Aortic smooth muscle cell (primary cell): Measurements from ENCODE around the gene VCPKMT. TPM values are rescaled to one million over a fixed set of nuclear protein-coding genes. Genes with fewer than 3 reads are reported as not detected.

ENCODE experiments used
- total RNA-seq: library from RNA; depleted of rRNA; stranded (reverse); fragments of >200 nt; gene quantifications from 2 replicates; pipeline ENCODE4 v1.2.3, GENCODE V29; 2014

Gene VCPKMT
- 3.7 and 3.8 TPM in 2 replicates for total RNA-seq

DNA sequence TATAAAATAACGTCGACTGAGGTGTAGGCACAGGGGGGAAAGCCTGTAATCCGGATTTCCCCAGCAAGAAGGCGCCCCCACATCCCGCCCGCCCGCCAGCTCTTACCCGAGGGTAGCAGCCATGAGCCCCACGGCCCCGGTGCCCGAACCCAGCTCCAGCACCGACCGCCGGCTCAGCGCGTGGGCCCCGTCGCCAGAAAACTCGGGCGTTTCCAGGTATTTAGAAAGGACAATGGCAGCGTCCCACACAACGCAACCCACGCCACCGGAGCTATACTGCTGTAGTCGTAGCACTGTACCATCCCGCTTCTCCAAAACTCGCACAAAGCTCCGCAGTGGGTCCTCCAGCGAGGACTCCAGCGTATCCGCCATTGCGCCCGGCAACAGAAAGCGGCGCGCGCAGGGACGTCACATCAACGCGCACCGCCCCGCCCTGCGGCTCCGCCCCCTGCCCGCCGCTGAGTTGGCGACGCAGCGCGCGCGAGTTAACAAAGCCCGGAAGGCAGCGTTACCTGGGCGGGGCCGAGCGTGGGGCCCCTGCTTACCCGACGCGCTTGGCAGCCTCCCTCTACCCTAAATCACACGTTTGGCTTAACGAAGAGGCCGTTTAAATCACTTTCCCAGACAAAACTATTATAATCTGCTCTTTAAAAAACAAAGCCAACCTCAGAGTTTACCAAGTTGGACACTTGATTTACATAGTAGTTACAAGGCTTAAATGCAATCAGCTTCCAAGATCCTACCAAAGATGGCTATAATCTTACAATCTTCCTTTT, at the start of gene VCPKMT:
Gene VCPKMT, minus strand, starts transcription at position 392 of the 776 bp plus-strand sequence. Its CDS starts 20 bp downstream, at position 372.

Other genes starting within 250 kb of the VCPKMT start
- 69.3 and 70.2 TPM in 2 replicates for gene ARF6, start 223.5 kb downstream of the VCPKMT start, total RNA-seq
- gene SOS2, start 115.0 kb upstream of the VCPKMT start, total RNA-seq, result 18.1 and 26.2 TPM in 2 replicates
- 3.8 TPM in 2 replicates for gene L2HGDH, start 195.7 kb upstream of the VCPKMT start, total RNA-seq
- gene DMAC2L, start 195.8 kb upstream of the VCPKMT start, total RNA-seq, result 3.7 and 6.1 TPM in 2 replicates